ENCODE data around the gene PAOX.

Gene PAOX

GRCh38 chr10:133358162-133358924 is 20.7 kb upstream of the PAOX start:
- no peak for DNase-seq (ENCODE audit: low read depth, low spot score)
- TF ChIP-seq CTCF (IDR thresholded peaks at IDR 0.05; ENCODE audit: low read depth, low read length) = no peak

GRCh38 chr10:133358925-133359310 is 20.1 kb upstream of the PAOX start:
- in situ Hi-C loops (cut with HindIII; ENCODE audit: low sequenced_read_pairs) = no loop called here
- DNase-seq (ENCODE audit: low read depth, low spot score) = no peak
- H3K4me3 ChIP-seq (ENCODE audit: low read depth, low read length) = no peak overlapping the region

More at GRCh38 chr10:133358162-133358924, 20.7 kb upstream of the PAOX start:
- in situ Hi-C loops (cut with HindIII; ENCODE audit: low sequenced_read_pairs) = no loop called here
- H3K4me3 ChIP-seq (ENCODE audit: low read depth, low read length) = no peak overlapping the region

GRCh38 chr10:133359554-133359971 is 19.5 kb upstream of the PAOX start:
- no peak for DNase-seq (ENCODE audit: low read depth, low spot score)
- in situ Hi-C loops (cut with HindIII; ENCODE audit: low sequenced_read_pairs) = no loop called here
- no peak for TF ChIP-seq CTCF (IDR thresholded peaks at IDR 0.05; ENCODE audit: low read depth, low read length)
- no peak overlapping the region for H3K4me3 ChIP-seq (ENCODE audit: low read depth, low read length)

More at GRCh38 chr10:133358925-133359310, 20.1 kb upstream of the PAOX start:
- no peak for TF ChIP-seq CTCF (IDR thresholded peaks at IDR 0.05; ENCODE audit: low read depth, low read length)

GRCh38 chr10:133359972-133360610 is 19.0 kb upstream of the PAOX start:
- no peak overlapping the region for H3K4me3 ChIP-seq (ENCODE audit: low read depth, low read length)
- no peak for DNase-seq (ENCODE audit: low read depth, low spot score)
- in situ Hi-C loops (cut with HindIII; ENCODE audit: low sequenced_read_pairs) = no loop called here

GRCh38 chr10:133361227-133361626 is 17.8 kb upstream of the PAOX start:
- no peak for TF ChIP-seq CTCF (IDR thresholded peaks at IDR 0.05; ENCODE audit: low read depth, low read length)
- in situ Hi-C loops (cut with HindIII; ENCODE audit: low sequenced_read_pairs) = no loop called here
- H3K4me3 ChIP-seq (ENCODE audit: low read depth, low read length) = no peak overlapping the region
- DNase-seq (ENCODE audit: low read depth, low spot score) = no peak

More at GRCh38 chr10:133359972-133360610, 19.0 kb upstream of the PAOX start:
- TF ChIP-seq CTCF (IDR thresholded peaks at IDR 0.05; ENCODE audit: low read depth, low read length) = no peak

- in situ Hi-C loops (cut with HindIII; ENCODE audit: low sequenced_read_pairs) = no loop called here
- no peak overlapping the region for H3K4me3 ChIP-seq (ENCODE audit: low read depth, low read length)
- no peak for DNase-seq (ENCODE audit: low read depth, low spot score)
Observed at GRCh38 chr10:133361773-133362441, 17.2 kb upstream of the PAOX start.

More at GRCh38 chr10:133361773-133362441, 17.2 kb upstream of the PAOX start:
- no peak for TF ChIP-seq CTCF (IDR thresholded peaks at IDR 0.05; ENCODE audit: low read depth, low read length)

All from astrocyte of the spinal cord (primary cell).